H1 (cell line): ENCODE data around the gene BSG. TPM values are rescaled to one million over a fixed set of nuclear protein-coding genes. Genes with fewer than 3 reads are reported as not detected.

Source experiments
- CTCF ChIA-PET: fragments of 300-600 bp; sonication (Branson Sonifier 250); formaldehyde crosslinking; loops from one replicate; lab custom pipeline; 2021; ENCODE audit not compliant: partially characterized antibody; lab: Charles Lee
- POLR2A ChIA-PET: fragments of 300-600 bp; sonication (Branson Sonifier 250); formaldehyde crosslinking; loops from one replicate; lab custom pipeline; 2021; ENCODE audit warnings: inconsistent platforms; ENCODE audit not compliant: partially characterized antibody; lab: Charles Lee
- DNase-seq, 2 experiments: peaks; one replicate each; pipeline versions ENCODE4 v3.0.0 to v3.0.0-alpha.2; 2010 to 2022; ENCODE audit warnings: low spot score in 2 of 2, low read depth in 1 of 2, mixed read lengths in 1 of 2
- FAIRE-seq: peaks from 2 replicates; lab custom pipeline; 2011; peaks lifted over from hg19 to GRCh38; lab: Jason Lieb, UNC
- H2AFZ ChIP-seq: 2 replicates; pipeline ENCODE4 v1.8.1; 2012; ENCODE audit warnings: low read length, inconsistent platforms
- H2AK5ac ChIP-seq: 2 replicates; pipeline ENCODE4 v1.6.1; 2013; ENCODE audit warnings: low read depth, low read length
- H2BK120ac ChIP-seq: replicated peaks from 2 replicates; pipeline ENCODE3; 2013; ENCODE audit warnings: low read depth, low read length, inconsistent platforms
- H2BK12ac ChIP-seq: 2 replicates; pipeline ENCODE4 v1.6.1; 2013; ENCODE audit warnings: low read depth, low read length
- H2BK15ac ChIP-seq: 2 replicates; pipeline ENCODE4 v1.6.1; 2013; ENCODE audit warnings: low read length
- H2BK20ac ChIP-seq: 2 replicates; pipeline ENCODE4 v1.6.1; 2013; ENCODE audit warnings: low read length
- H2BK5ac ChIP-seq: 2 replicates; pipeline ENCODE4 v1.6.1; 2013; ENCODE audit warnings: low read depth, low read length
- H3K14ac ChIP-seq: 2 replicates; pipeline ENCODE4 v1.6.1; 2013; ENCODE audit warnings: inconsistent platforms; ENCODE audit not compliant: insufficient read length
- H3K18ac ChIP-seq: 2 replicates; pipeline ENCODE4 v1.6.1; 2013; ENCODE audit warnings: low read length; ENCODE audit errors: extremely low read depth
- H3K23ac ChIP-seq: 2 replicates; pipeline ENCODE4 v1.6.1; 2013; ENCODE audit warnings: inconsistent platforms; ENCODE audit not compliant: insufficient read length
- H3K23me2 ChIP-seq: 2 replicates; pipeline ENCODE4 v1.6.1; 2013; ENCODE audit warnings: low read depth, low read length
- H3K27ac ChIP-seq: 2 replicates; pipeline ENCODE4 v1.6.1; 2011; ENCODE audit warnings: low read depth, low read length, inconsistent platforms
- H3K27me3 ChIP-seq, 4 experiments: replicated peaks in 1 of 4; 1 replicate in 1 of 4; 2 replicates in 3 of 4; pipeline versions ENCODE4 v1.6.1 to v1.8.1; 2011 to 2013; ENCODE audit warnings: low read length in 3 of 4, mild to moderate bottlenecking in 3 of 4, inconsistent platforms in 2 of 4, mixed read lengths in 2 of 4, moderate library complexity in 1 of 4; ENCODE audit not compliant: control insufficient read depth in 3 of 4, insufficient read depth in 3 of 4; ENCODE audit errors: extremely low read depth in 1 of 4
- H3K36me3 ChIP-seq, 4 experiments: 2 replicates each; pipeline versions ENCODE4 v1.6.1 to v1.8.1; 2011 to 2013; ENCODE audit warnings: mild to moderate bottlenecking in 4 of 4, low read length in 3 of 4, moderate library complexity in 2 of 4, control low read depth in 1 of 4, inconsistent platforms in 1 of 4; ENCODE audit not compliant: insufficient read depth in 4 of 4, control insufficient read depth in 2 of 4
- H3K4ac ChIP-seq: replicated peaks from 2 replicates; pipeline ENCODE3; 2013; ENCODE audit warnings: low read length, low read depth, mixed read lengths, inconsistent platforms; ENCODE audit not compliant: insufficient read length
- H3K4me1 ChIP-seq, 4 experiments: replicated peaks in 1 of 4; 1 replicate in 1 of 4; 2 replicates in 3 of 4; pipeline versions ENCODE4 v1.6.1 to v1.8.1; 2011 to 2013; ENCODE audit warnings: low read length in 3 of 4, inconsistent platforms in 2 of 4, mixed read lengths in 1 of 4; ENCODE audit not compliant: insufficient read depth in 4 of 4, control insufficient read depth in 3 of 4
- H3K4me2 ChIP-seq, 2 experiments: 2 replicates each; pipeline versions ENCODE4 v1.6.1 to v1.8.1; 2011 to 2013; ENCODE audit warnings: low read depth in 2 of 2, low read length in 2 of 2, control low read depth in 1 of 2, inconsistent platforms in 1 of 2, mild to moderate bottlenecking in 1 of 2; ENCODE audit not compliant: insufficient read depth in 1 of 2
- H3K4me3 ChIP-seq, 4 experiments: fragments of 200-600, 300-600 bp in 1 of 4; sonication (generic), shearing (Covaris generic), sonication (Bioruptor Twin) in 1 of 4; 2 replicates each; pipeline versions ENCODE4 v1.5.1 to v1.8.1; 2011 to 2016; ENCODE audit warnings: low read length in 4 of 4, low read depth in 3 of 4, control low read depth in 2 of 4, inconsistent platforms in 2 of 4, mild to moderate bottlenecking in 2 of 4, mixed read lengths in 1 of 4, moderate library complexity in 1 of 4; ENCODE audit not compliant: insufficient read depth in 2 of 4; ENCODE audit errors: extremely low read depth in 1 of 4
- H3K56ac ChIP-seq: replicated peaks from 2 replicates; pipeline ENCODE3; 2013; ENCODE audit warnings: low read depth, mild to moderate bottlenecking, mixed read lengths, low read length, inconsistent platforms; ENCODE audit not compliant: insufficient read length
- H3K79me1 ChIP-seq: 2 replicates; pipeline ENCODE4 v1.6.1; 2013; ENCODE audit warnings: low read depth, low read length, control low read depth
- H3K79me2 ChIP-seq, 2 experiments: 2 replicates each; pipeline versions ENCODE4 v1.6.1 to v1.8.1; 2012 to 2013; ENCODE audit warnings: low read length in 2 of 2, mild to moderate bottlenecking in 2 of 2, inconsistent platforms in 1 of 2; ENCODE audit not compliant: insufficient read depth in 2 of 2, control insufficient read depth in 1 of 2
- H3K9ac ChIP-seq, 4 experiments: replicated peaks in 1 of 4; 1 replicate in 1 of 4; 2 replicates in 3 of 4; pipeline versions ENCODE4 v1.6.1 to v1.8.1; 2011 to 2013; ENCODE audit warnings: low read depth in 3 of 4, low read length in 3 of 4, control low read depth in 2 of 4, mild to moderate bottlenecking in 2 of 4, moderate library complexity in 2 of 4, inconsistent platforms in 1 of 4; ENCODE audit errors: extremely low read depth in 1 of 4
- H3K9me3 ChIP-seq, 2 experiments: 2 replicates each; pipeline versions ENCODE4 v1.6.1 to v1.8.1; 2012 to 2013; ENCODE audit warnings: mild to moderate bottlenecking in 2 of 2, moderate library complexity in 2 of 2, control low read depth in 1 of 2, inconsistent platforms in 1 of 2, low read depth in 1 of 2, low read length in 1 of 2, mixed read lengths in 1 of 2; ENCODE audit not compliant: insufficient read depth in 2 of 2
- H4K20me1 ChIP-seq, 2 experiments: replicated peaks in 1 of 2; 2 replicates each; pipeline versions ENCODE3 to v1.8.1; 2011 to 2013; ENCODE audit warnings: inconsistent platforms in 2 of 2, low read length in 2 of 2, mild to moderate bottlenecking in 1 of 2; ENCODE audit not compliant: insufficient read depth in 2 of 2, control insufficient read depth in 1 of 2
- H4K5ac ChIP-seq: 2 replicates; pipeline ENCODE4 v1.6.1; 2013; ENCODE audit warnings: low read length, low read depth, mixed read lengths, inconsistent platforms; ENCODE audit not compliant: insufficient read length
- H4K8ac ChIP-seq: 2 replicates; pipeline ENCODE4 v1.8.0; 2013; ENCODE audit warnings: mild to moderate bottlenecking, moderate library complexity, low read length, inconsistent platforms; ENCODE audit not compliant: insufficient read depth; ENCODE audit errors: extremely low read depth
- H4K91ac ChIP-seq: replicated peaks from 2 replicates; pipeline ENCODE3; 2013; ENCODE audit warnings: low read length, mixed read lengths, inconsistent platforms; ENCODE audit not compliant: insufficient read length
- CHD2 ChIP-seq: IDR thresholded peaks from 2 replicates; pipeline ENCODE4 v1.6.1; 2012; ENCODE audit warnings: low read length, improper control_type of control experiment
- CTCF ChIP-seq, 3 experiments: IDR thresholded peaks; 1 replicate in 2 of 3; 2 replicates in 1 of 3; pipeline versions ENCODE4 v1.5.1 to v1.6.1; 2011; ENCODE audit warnings: low read length in 3 of 3, mild to moderate bottlenecking in 3 of 3, inconsistent platforms in 2 of 3, low read depth in 1 of 3, moderate library complexity in 1 of 3; ENCODE audit not compliant: insufficient read depth in 1 of 3; ENCODE audit errors: control extremely low read depth in 1 of 3
- EP300 ChIP-seq, 2 experiments: IDR thresholded peaks; 1 replicate in 1 of 2; 2 replicates in 1 of 2; pipeline ENCODE4 v1.6.1; 2011 to 2012; ENCODE audit warnings: low read depth in 2 of 2, low read length in 2 of 2, mild to moderate bottlenecking in 2 of 2, borderline replicate concordance in 1 of 2, inconsistent platforms in 1 of 2, moderate library complexity in 1 of 2
- NANOG ChIP-seq: IDR thresholded peaks from 2 replicates; pipeline ENCODE4 v1.6.1; 2011; ENCODE audit warnings: low read length, low read depth, mild to moderate bottlenecking, inconsistent platforms; ENCODE audit not compliant: insufficient read depth, poor library complexity, severe bottlenecking
- PHF8 ChIP-seq: fragments of 200-600 bp; sonication (generic); conservative IDR thresholded peaks from 2 replicates; pipeline ENCODE4 v1.7.1; 2012; ENCODE audit warnings: low read depth, mild to moderate bottlenecking, inconsistent platforms, low read length, moderate library complexity
- RAD21 ChIP-seq, 2 experiments: IDR thresholded peaks in 1 of 2; conservative IDR thresholded peaks in 1 of 2; 2 replicates each; pipeline ENCODE4 v1.6.1; 2011; ENCODE audit warnings: low read depth in 2 of 2, low read length in 2 of 2, improper control_type of control experiment in 1 of 2, inconsistent platforms in 1 of 2, mild to moderate bottlenecking in 1 of 2, moderate library complexity in 1 of 2
- RBBP5 ChIP-seq: IDR thresholded peaks from 2 replicates; pipeline ENCODE4 v1.7.1; 2012; ENCODE audit warnings: low read depth, mild to moderate bottlenecking, inconsistent platforms, low read length, moderate library complexity, borderline replicate concordance
- SRF ChIP-seq: IDR thresholded peaks from 2 replicates; pipeline ENCODE4 v1.6.1; 2011; ENCODE audit warnings: mild to moderate bottlenecking, low read depth, low read length, moderate library complexity
- TAF1 ChIP-seq: IDR thresholded peaks from 2 replicates; pipeline ENCODE4 v1.6.1; 2011; ENCODE audit warnings: mild to moderate bottlenecking, low read depth, low read length
- TBP ChIP-seq: IDR thresholded peaks from 2 replicates; pipeline ENCODE4 v1.6.1; 2011; ENCODE audit warnings: low read depth, low read length, improper control_type of control experiment
- TCF12 ChIP-seq: IDR thresholded peaks from 2 replicates; pipeline ENCODE4 v1.6.1; 2011; ENCODE audit warnings: low read depth, mild to moderate bottlenecking, low read length
- WGBS, 2 experiments: shearing (Covaris generic) in 1 of 2; methylation state at CpG; one replicate each; pipeline versions ENCODE4 v1.1.6 to v1.1.7; 2013 to 2015; ENCODE audit warnings: low lambda C conversion rate in 2 of 2, mixed read lengths in 2 of 2, inconsistent platforms in 1 of 2, low coverage in 1 of 2, missing lambda C conversion rate in 1 of 2; ENCODE audit not compliant: insufficient replicate concordance in 2 of 2, insufficient coverage in 1 of 2, insufficient read length in 1 of 2; ENCODE audit errors: extremely low coverage in 1 of 2, missing lambda C conversion rate in 1 of 2; 5-methylcytosine and 5-hydroxymethylcytosine counted together
- polyA plus RNA-seq, 7 experiments: library from polyadenylated mRNA; depleted of rRNA in 3 of 7; stranded (reverse) in 5 of 7; unstranded in 2 of 7; fragments of >200 nt in 5 of 7; fragments of 200-250 nt in 2 of 7; gene quantifications; 1 replicate in 5 of 7; 2 replicates in 1 of 7; 4 replicates in 1 of 7; pipeline versions ENCODE4 v1.2.1 to v1.2.3, GENCODE V29; 2011 to 2013; ENCODE audit warnings: missing spikeins in 2 of 7, mixed read lengths in 2 of 7
- total RNA-seq: library from RNA; stranded (reverse); fragmentation: NEBNext Ultra II Directional; extraction: Animal tissue kit (Norgen Biotek cat#: 25700); gene quantifications from 2 replicates; pipeline ENCODE4 v1.2.1, GENCODE V29; 2021

Gene BSG
- total and polyA plus RNA-seq, 2 of the 8 experiments (the other 6 are each of a cell fraction or from before 2014, with no cell fraction given): 726 to 1,055 TPM

- no peak overlapping the region for H2BK12ac ChIP-seq
- no peak overlapping the region for H3K56ac ChIP-seq
- no peak overlapping the region for H3K9ac ChIP-seq
- no peak overlapping the region for H4K91ac ChIP-seq
- no peaks in the 10 kb centered on the region; a peak in 1 of 4 replicates for H3K79me2 ChIP-seq
- H2BK120ac ChIP-seq: no peak overlapping the region
- no peak overlapping the region for H2AK5ac ChIP-seq
- H4K8ac ChIP-seq: no peak overlapping the region
- H2BK15ac ChIP-seq: no peak overlapping the region
- H2AFZ ChIP-seq: no peak overlapping the region
- WGBS, 2 experiments: 91% methylated on average over 24 of the region's 24 CpGs; no CpG with 5 or more reads in 1 of the 2 experiments
- H3K27ac ChIP-seq: no peak overlapping the region
- no peak overlapping the region for H3K18ac ChIP-seq
- ChIA-PET CTCF (interaction anchor here (1.7 to 2.0 kb wide), 2 partner anchors 10 to 34 kb away, joined by 4 to 6 read pairs; no protein-coding TSS in a partner anchor), POLR2A (interaction anchor here (1.4 to 1.5 kb wide), 2 partner anchors 9 to 35 kb away, joined by 3 read pairs; no protein-coding TSS in a partner anchor)
- no peaks in the 10 kb centered on the region for H3K9me3 ChIP-seq
- H3K27me3 ChIP-seq: no peaks in the 10 kb centered on the region
- FAIRE-seq (no peak), DNase-seq (no peak)
- no peak overlapping the region for H2BK20ac ChIP-seq
- no peak overlapping the region for H3K4ac ChIP-seq
- H3K4me2 ChIP-seq: no peak overlapping the region
- no peak overlapping the region for H2BK5ac ChIP-seq
- no peak overlapping the region for H3K4me3 ChIP-seq
- H3K23ac ChIP-seq: no peak overlapping the region
- H3K36me3 ChIP-seq: peaks cover 4 to 67% (median 37%) of the 10 kb centered on the region in 4 experiments; a peak in 7 of 8 replicates
- H3K79me1 ChIP-seq: no peaks in the 10 kb centered on the region
- no peak overlapping the region for H3K14ac ChIP-seq
- no peak overlapping the region for H4K5ac ChIP-seq
- peaks cover 0 to 15% of the 10 kb centered on the region in 2 experiments for H4K20me1 ChIP-seq
- H3K4me1 ChIP-seq: no peaks in the 10 kb centered on the region
- no peaks in the 10 kb centered on the region for H3K23me2 ChIP-seq
- TF ChIP-seq NANOG (no peak), EP300 (IDR thresholded peaks at IDR 0.05; ENCODE audit: borderline replicate concordance in 1 of 2, low read depth in 2 of 2, low read length in 2 of 2) (no peak), PHF8 (no peak), SRF (no peak), RAD21 (IDR thresholded peaks at IDR 0.05 in 1 of 2, conservative IDR thresholded peaks at IDR 0.05 in 1 of 2; ENCODE audit: low read depth in 2 of 2, low read length in 2 of 2) (no peak), CHD2 (no peak), TCF12 (no peak), TBP (no peak), TAF1 (no peak), CTCF (IDR thresholded peaks at IDR 0.05; ENCODE audit: control extremely low read depth in 1 of 3, insufficient read depth in 1 of 3, low read depth in 1 of 3, low read length in 3 of 3) (no peak), RBBP5 (no peak)
These were observed 49.4 kb downstream of the BSG start for GRCh38 chr19:621819-622218.
